ACC112 (cell line): ENCODE data around the gene AKAIN1.

Experiments used
- H2AFZ ChIP-seq: fragments of 200-600 bp; sonication (generic); one replicate; pipeline ENCODE4 v1.6.0; 2017; ENCODE audit warnings: antibody characterized with exemption, low read length; ENCODE audit not compliant: unreplicated experiment
- H3K27ac ChIP-seq: fragments of 200-600 bp; sonication (generic); 2 replicates; pipeline ENCODE4 v1.5.1; 2014; ENCODE audit warnings: low read depth, mild to moderate bottlenecking, antibody characterized with exemption, low read length, moderate library complexity
- H3K27me3 ChIP-seq: fragments of 200-600 bp; sonication (generic); 2 replicates; pipeline ENCODE4 v1.6.1; 2014; ENCODE audit warnings: mild to moderate bottlenecking, antibody characterized with exemption, low read length, moderate library complexity, mixed read lengths; ENCODE audit not compliant: insufficient read depth
- H3K36me3 ChIP-seq: fragments of 200-600 bp; sonication (generic); 2 replicates; pipeline ENCODE4 v1.6.1; 2016; ENCODE audit warnings: mild to moderate bottlenecking, antibody characterized with exemption, low read length, moderate library complexity, mixed read lengths; ENCODE audit not compliant: insufficient read depth
- H3K4me1 ChIP-seq: fragments of 200-600 bp; sonication (generic); one replicate; pipeline ENCODE4 v1.6.1; 2016; ENCODE audit warnings: low read length, mixed read lengths; ENCODE audit not compliant: insufficient read depth, unreplicated experiment, control insufficient read depth
- H3K4me3 ChIP-seq: fragments of 200-600 bp; sonication (generic); 2 replicates; pipeline ENCODE4 v1.5.1; 2014; ENCODE audit warnings: mild to moderate bottlenecking, low read depth, low read length
- H3K79me2 ChIP-seq: fragments of 200-600 bp; sonication (generic); one replicate; pipeline ENCODE4 v1.6.0; 2016; ENCODE audit warnings: low read length; ENCODE audit not compliant: control insufficient read depth, unreplicated experiment, insufficient read depth

The AKAIN1 gene

GRCh38 chr18:5197032-5197434 is at the start of gene AKAIN1:
Gene AKAIN1, minus strand, starts transcription at chr18:5197257. Its CDS starts 204 bp downstream, at chr18:5197053.
- Histone ChIP-seq H3K4me1 (no peaks in the 10 kb centered on the region), H3K27ac (no peak within 1 kb of the TSS), H3K27me3 (peaks cover 45% of the 10 kb centered on the region), H3K79me2 (no peaks in the 10 kb centered on the region), H3K36me3 (no peaks in the 10 kb centered on the region), H2AFZ (no peak within 1 kb of the TSS), H3K4me3 (no peak within 1 kb of the TSS)

GRCh38 chr18:5244941-5245340 is 47.9 kb upstream of the AKAIN1 start:
- peaks cover 3% of the 10 kb centered on the region for H3K4me1 ChIP-seq
- H3K4me3 ChIP-seq: no peak overlapping the region
- peaks cover 8% of the 10 kb centered on the region for H3K79me2 ChIP-seq
- H3K27ac ChIP-seq: no peak overlapping the region
- H3K27me3 ChIP-seq: no peaks in the 10 kb centered on the region
- no peak overlapping the region for H2AFZ ChIP-seq
- H3K36me3 ChIP-seq: peaks cover 22% of the 10 kb centered on the region

- peak overlapping the region; percentile 96 for H3K4me3 ChIP-seq
- no peak overlapping the region for H2AFZ ChIP-seq
- no peak overlapping the region for H3K27ac ChIP-seq
- H3K36me3 ChIP-seq: peaks cover 22% of the 10 kb centered on the region
- H3K79me2 ChIP-seq: peaks cover 26% of the 10 kb centered on the region
- H3K4me1 ChIP-seq: peaks cover 26% of the 10 kb centered on the region
- no peaks in the 10 kb centered on the region for H3K27me3 ChIP-seq
Observed at GRCh38 chr18:5239447-5239846, 42.4 kb upstream of the AKAIN1 start.

- Histone ChIP-seq H3K27ac (peak overlapping the region; percentile 98), H2AFZ (peak overlapping the region; percentile 88), H3K36me3 (peaks cover 17% of the 10 kb centered on the region), H3K79me2 (peaks cover 26% of the 10 kb centered on the region), H3K27me3 (peaks cover 4% of the 10 kb centered on the region; the same call in 1 of the 2 replicates), H3K4me1 (peaks cover 26% of the 10 kb centered on the region), H3K4me3 (peak overlapping the region; percentile 96)
Observed at GRCh38 chr18:5238371-5238976, 41.4 kb upstream of the AKAIN1 start.

GRCh38 chr18:5237723-5238370 is 40.8 kb upstream of the AKAIN1 start:
- Histone ChIP-seq H3K4me1 (peaks cover 26% of the 10 kb centered on the region), H3K36me3 (peaks cover 12% of the 10 kb centered on the region), H3K4me3 (peak overlapping the region; percentile 96), H3K79me2 (peaks cover 26% of the 10 kb centered on the region), H3K27ac (peak overlapping the region; percentile 98), H3K27me3 (peaks cover 4% of the 10 kb centered on the region; the same call in 1 of the 2 replicates), H2AFZ (peak overlapping the region; percentile 91)

- H2AFZ ChIP-seq: peak overlapping the region; percentile 91
- peak overlapping the region; percentile 96 for H3K4me3 ChIP-seq
- peaks cover 4% of the 10 kb centered on the region; the same call in 1 of the 2 replicates for H3K27me3 ChIP-seq
- H3K79me2 ChIP-seq: peaks cover 26% of the 10 kb centered on the region
- H3K4me1 ChIP-seq: peaks cover 26% of the 10 kb centered on the region
- H3K36me3 ChIP-seq: peaks cover 7% of the 10 kb centered on the region
- H3K27ac ChIP-seq: peak overlapping the region; percentile 98
Observed at GRCh38 chr18:5237083-5237722, 40.1 kb upstream of the AKAIN1 start.

GRCh38 chr18:5214583-5215351 is 17.7 kb upstream of the AKAIN1 start:
- no peak overlapping the region for H3K27ac ChIP-seq
- no peaks in the 10 kb centered on the region for H3K27me3 ChIP-seq
- H3K79me2 ChIP-seq: no peaks in the 10 kb centered on the region
- no peaks in the 10 kb centered on the region for H3K4me1 ChIP-seq
- H3K36me3 ChIP-seq: no peaks in the 10 kb centered on the region
- H3K4me3 ChIP-seq: no peak overlapping the region
- H2AFZ ChIP-seq: no peak overlapping the region

GRCh38 chr18:5207471-5208150 is 10.6 kb upstream of the AKAIN1 start:
- H3K36me3 ChIP-seq: no peaks in the 10 kb centered on the region

GRCh38 chr18:5198311-5198710 is 1.3 kb upstream of the AKAIN1 start:
- H3K79me2 ChIP-seq: no peaks in the 10 kb centered on the region
- H3K27ac ChIP-seq: no peak overlapping the region
- peaks cover 51% of the 10 kb centered on the region for H3K27me3 ChIP-seq
- H2AFZ ChIP-seq: no peak overlapping the region
- H3K4me3 ChIP-seq: no peak overlapping the region
- no peaks in the 10 kb centered on the region for H3K36me3 ChIP-seq
- no peaks in the 10 kb centered on the region for H3K4me1 ChIP-seq

More at GRCh38 chr18:5207471-5208150, 10.6 kb upstream of the AKAIN1 start:
- Histone ChIP-seq H2AFZ (no peak overlapping the region), H3K27ac (no peak overlapping the region), H3K4me1 (no peaks in the 10 kb centered on the region), H3K4me3 (no peak overlapping the region), H3K79me2 (no peaks in the 10 kb centered on the region), H3K27me3 (peaks cover under 1% of the 10 kb centered on the region; the same call in 1 of the 2 replicates)

- Histone ChIP-seq H3K36me3 (no peaks in the 10 kb centered on the region), H3K27ac (no peak overlapping the region), H3K4me3 (no peak overlapping the region), H3K27me3 (peaks cover 49% of the 10 kb centered on the region), H3K79me2 (no peaks in the 10 kb centered on the region), H2AFZ (no peak overlapping the region), H3K4me1 (no peaks in the 10 kb centered on the region)
Observed at GRCh38 chr18:5197461-5197860, 404 bp upstream of the AKAIN1 start.
